ENCODE results near the gene TASP1. TPM values are rescaled to one million over a fixed set of nuclear protein-coding genes. Genes with fewer than 3 reads are reported as not detected.

TASP1 gene, protein sequence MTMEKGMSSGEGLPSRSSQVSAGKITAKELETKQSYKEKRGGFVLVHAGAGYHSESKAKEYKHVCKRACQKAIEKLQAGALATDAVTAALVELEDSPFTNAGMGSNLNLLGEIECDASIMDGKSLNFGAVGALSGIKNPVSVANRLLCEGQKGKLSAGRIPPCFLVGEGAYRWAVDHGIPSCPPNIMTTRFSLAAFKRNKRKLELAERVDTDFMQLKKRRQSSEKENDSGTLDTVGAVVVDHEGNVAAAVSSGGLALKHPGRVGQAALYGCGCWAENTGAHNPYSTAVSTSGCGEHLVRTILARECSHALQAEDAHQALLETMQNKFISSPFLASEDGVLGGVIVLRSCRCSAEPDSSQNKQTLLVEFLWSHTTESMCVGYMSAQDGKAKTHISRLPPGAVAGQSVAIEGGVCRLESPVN
- 35.8 TPM for total RNA-seq

GRCh38 chr20:13638496-13639149, at the start of gene TASP1:
Gene TASP1 (minus strand): TSS chr20:13638932. CDS start chr20:13630078, 8,854 bp downstream.

Other genes starting within 250 kb of the TASP1 start
- 22.4 TPM for gene ESF1, start 146.0 kb upstream of the TASP1 start, total RNA-seq
- 30.4 TPM for gene NDUFAF5, start 146.1 kb upstream of the TASP1 start, total RNA-seq

Data from diencephalon (tissue), 1 donor.